Ovary (tissue), 9 donors: Measurements from ENCODE around the gene PARD3. TPM values are rescaled to one million over a fixed set of nuclear protein-coding genes. Genes with fewer than 3 reads are reported as not detected.

Experiments used
- DNase-seq, 5 donors: peaks; one replicate each; pipeline ENCODE4 v3.0.0-alpha.2; 2019 to 2020
- H3K27ac ChIP-seq, 2 donors: fragments of 200-600 bp; one replicate each; pipeline versions ENCODE4 v1.5.1 to v1.8.0; 2019 to 2022
- H3K27me3 ChIP-seq: fragments of 200-600 bp; one replicate; pipeline ENCODE4 v1.8.0; 2022
- H3K36me3 ChIP-seq: fragments of 200-600 bp; sonication (generic); one replicate; pipeline ENCODE4 v1.5.1; 2019
- H3K4me1 ChIP-seq: one replicate; pipeline ENCODE4 v1.8.1; 2013; ENCODE audit warnings: mild to moderate bottlenecking, moderate library complexity; ENCODE audit not compliant: insufficient read depth
- H3K4me3 ChIP-seq: fragments of 200-600 bp; sonication (generic); one replicate; pipeline ENCODE4 v1.5.1; 2017
- H3K9me3 ChIP-seq, 2 donors: fragments of 200-600 bp in 1 of 2; sonication (generic) in 1 of 2; one replicate each; pipeline versions ENCODE4 v1.5.1 to v1.8.1; 2013 to 2019; ENCODE audit warnings: mild to moderate bottlenecking in 1 of 2, moderate library complexity in 1 of 2
- EP300 ChIP-seq: sonication (generic); formaldehyde crosslinking; IDR thresholded peaks from one replicate; pipeline ENCODE4 v1.6.1; 2017; ENCODE audit warnings: antibody characterized with exemption
- POLR2A ChIP-seq: fragments of 450-650 bp; IDR thresholded peaks from one replicate; pipeline ENCODE4 v1.6.1; 2017; ENCODE audit warnings: antibody characterized with exemption, mild to moderate bottlenecking, moderate library complexity
- WGBS, 3 donors: extraction: QIAGEN DNeasy Blood & Tissue Kit in 1 of 3; methylation state at CpG; one replicate each; pipeline versions ENCODE4 v1.1.5 to v1.1.7; 2013 to 2017; 5-methylcytosine and 5-hydroxymethylcytosine counted together
- intact Hi-C, 4 donors: fragments of 100-400 bp; cut with DNase I; formaldehyde crosslinking; loops; one replicate each; pipeline versions ENCODE4 v1.11.0 to v1.15.1; 2022 to 2023
- polyA plus RNA-seq, 2 donors: library from polyadenylated mRNA; stranded (reverse); fragments of 200-250 nt in 1 of 2; fragments of 350-450 nt in 1 of 2; fragmentation: Illumina TruSeq in 1 of 2; extraction: RNeasy Lipid Tissue Mini Kit (QIAGEN cat#74804) in 1 of 2; gene quantifications; one replicate each; pipeline ENCODE4 v1.2.3, GENCODE V29; 2013 to 2014
- total RNA-seq, 7 donors: library from RNA; depleted of rRNA in 2 of 7; stranded (reverse); fragments of >200 nt in 2 of 7; fragmentation: NEBNext Ultra II Directional in 3 of 7; extraction: Animal tissue kit (Norgen Biotek cat#: 25700) in 3 of 7; gene quantifications; one replicate each; pipeline versions ENCODE4 v1.1.0 to v1.2.4, GENCODE V29; 2016 to 2023
- TF ChIP-seq, protein P1 (sequence below), 3 donors: fragments of 450-650 bp in 2 of 3; fragments of 200-600 bp in 1 of 3; IDR thresholded peaks; one replicate each; pipeline versions ENCODE4 v1.5.1 to v1.8.0; 2016 to 2022; ENCODE audit warnings: antibody characterized with exemption in 3 of 3, mild to moderate bottlenecking in 1 of 3
- donor health status: DM: no; HTN: no; CAD: no; lungs with moderate emphysema.
- donor health status: DM: no; HTN: no; CAD: no.
- donor health status: Bipolar disorder and iron deficiency.
- donor health status: DM: yes; HTN: yes; CAD: no.
- donor health status: DM: no; HTN: no; CAD: no.
- donor health status: DM: yes; HTN: yes; CAD: no.

The PARD3 gene
- total and polyA plus RNA-seq, 9 donors: 31.8 to 92.3 (median 67.1) TPM

GRCh38 chr10:34089253-34089652, 725.8 kb downstream of the PARD3 start:
- H3K4me1 ChIP-seq: no peaks in the 10 kb centered on the region
- H3K4me3 ChIP-seq: no peak overlapping the region
- H3K27ac ChIP-seq: no peak overlapping the region
- no peaks in the 10 kb centered on the region for H3K9me3 ChIP-seq
- TF ChIP-seq, protein P1, sequence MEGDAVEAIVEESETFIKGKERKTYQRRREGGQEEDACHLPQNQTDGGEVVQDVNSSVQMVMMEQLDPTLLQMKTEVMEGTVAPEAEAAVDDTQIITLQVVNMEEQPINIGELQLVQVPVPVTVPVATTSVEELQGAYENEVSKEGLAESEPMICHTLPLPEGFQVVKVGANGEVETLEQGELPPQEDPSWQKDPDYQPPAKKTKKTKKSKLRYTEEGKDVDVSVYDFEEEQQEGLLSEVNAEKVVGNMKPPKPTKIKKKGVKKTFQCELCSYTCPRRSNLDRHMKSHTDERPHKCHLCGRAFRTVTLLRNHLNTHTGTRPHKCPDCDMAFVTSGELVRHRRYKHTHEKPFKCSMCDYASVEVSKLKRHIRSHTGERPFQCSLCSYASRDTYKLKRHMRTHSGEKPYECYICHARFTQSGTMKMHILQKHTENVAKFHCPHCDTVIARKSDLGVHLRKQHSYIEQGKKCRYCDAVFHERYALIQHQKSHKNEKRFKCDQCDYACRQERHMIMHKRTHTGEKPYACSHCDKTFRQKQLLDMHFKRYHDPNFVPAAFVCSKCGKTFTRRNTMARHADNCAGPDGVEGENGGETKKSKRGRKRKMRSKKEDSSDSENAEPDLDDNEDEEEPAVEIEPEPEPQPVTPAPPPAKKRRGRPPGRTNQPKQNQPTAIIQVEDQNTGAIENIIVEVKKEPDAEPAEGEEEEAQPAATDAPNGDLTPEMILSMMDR (IDR thresholded peaks at IDR 0.05): no peak
- no peak for TF ChIP-seq POLR2A
- no peak for TF ChIP-seq EP300
- H3K36me3 ChIP-seq: no peaks in the 10 kb centered on the region
- WGBS, 3 donors: 95 to 97% (median 96%) methylated on average over 6 of the region's 6 CpGs
- DNase-seq: no peak
- no peaks in the 10 kb centered on the region for H3K27me3 ChIP-seq
- intact Hi-C loops: loop anchor here in 1 of 4 donors (10.0 kb wide), 1 partner anchor 894 kb away; no protein-coding TSS in a partner anchor

DNA sequence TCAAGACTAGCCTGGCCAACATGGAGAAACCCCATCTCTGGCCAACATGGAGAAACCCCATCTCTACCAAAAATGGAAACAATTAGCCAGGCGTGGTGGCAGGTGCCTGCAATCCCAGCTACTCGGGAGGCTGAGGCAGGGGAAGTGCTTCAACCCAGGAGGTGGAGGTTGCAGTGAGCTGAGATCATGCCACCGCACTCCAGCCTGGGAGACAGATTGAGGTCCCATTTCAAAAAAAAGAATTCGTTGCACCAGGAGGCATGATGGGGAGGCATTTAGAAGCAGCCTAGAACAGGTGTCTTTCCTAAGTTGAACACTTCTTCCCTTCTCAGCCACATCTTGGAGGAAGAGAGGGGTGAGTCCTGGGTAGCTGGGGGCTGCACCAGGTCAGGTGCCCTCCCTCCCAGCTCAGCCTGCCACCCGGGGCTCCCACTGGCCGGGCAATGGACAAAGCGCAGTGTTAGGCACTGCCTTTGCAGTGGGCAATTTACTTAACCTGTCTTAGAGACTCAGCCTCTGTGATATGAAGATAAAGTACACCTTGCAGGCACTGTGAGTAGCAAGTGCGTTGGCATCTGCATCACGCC, 726.8 kb downstream of the PARD3 start:
- Histone ChIP-seq H3K4me3 (no peak overlapping the region), H3K4me1 (no peaks in the 10 kb centered on the region), H3K36me3 (no peaks in the 10 kb centered on the region), H3K27me3 (no peaks in the 10 kb centered on the region), H3K9me3 (no peaks in the 10 kb centered on the region), H3K27ac (no peak overlapping the region)
- WGBS, 3 donors: 96 to 97% (median 96%) methylated on average over 9 of the region's 9 CpGs
- TF ChIP-seq, protein P1 (IDR thresholded peaks at IDR 0.05): no peak
- no peak for TF ChIP-seq POLR2A
- TF ChIP-seq EP300: no peak
- intact Hi-C loops: loop anchor here in 1 of 4 donors (10.0 kb wide), 1 partner anchor 894 kb away; no protein-coding TSS in a partner anchor
- no peak for DNase-seq

GRCh38 chr10:34087095-34087418, 728.0 kb downstream of the PARD3 start:
- Histone ChIP-seq H3K4me3 (no peak overlapping the region), H3K36me3 (no peaks in the 10 kb centered on the region), H3K27me3 (no peaks in the 10 kb centered on the region), H3K4me1 (no peaks in the 10 kb centered on the region), H3K27ac (no peak overlapping the region), H3K9me3 (no peaks in the 10 kb centered on the region)
- intact Hi-C loops: loop anchor here in 1 of 4 donors (10.0 kb wide), 1 partner anchor 892 kb away; no protein-coding TSS in a partner anchor
- DNase-seq: no peak
- TF ChIP-seq EP300 (no peak), POLR2A (no peak)
- TF ChIP-seq, protein P1 (IDR thresholded peaks at IDR 0.05): no peak
- WGBS, 3 donors: 87 to 92% (median 91%) methylated on average over 3 of the region's 3 CpGs

DNA sequence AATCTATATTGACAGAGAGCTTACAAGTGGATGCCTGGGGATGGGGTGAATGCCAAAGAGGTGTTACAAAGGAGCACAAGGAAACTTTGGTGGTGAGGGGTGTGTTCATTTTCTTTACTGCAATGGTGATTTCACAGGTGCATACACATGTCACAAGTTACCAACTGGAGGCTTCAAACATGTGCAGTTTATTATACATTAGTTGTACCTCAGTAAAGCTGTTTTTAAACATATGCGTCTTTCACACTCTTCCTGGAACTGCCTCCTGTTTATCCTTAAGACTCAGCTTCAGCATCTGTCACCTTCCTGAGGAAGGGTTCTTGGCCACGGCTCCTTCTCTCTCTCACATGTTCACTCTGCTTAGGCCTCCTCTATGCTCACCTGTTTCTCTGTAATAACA, 731.5 kb downstream of the PARD3 start:
- DNase-seq: no peak
- Histone ChIP-seq H3K36me3 (no peaks in the 10 kb centered on the region), H3K4me1 (peaks cover 20% of the 10 kb centered on the region), H3K9me3 (no peaks in the 10 kb centered on the region), H3K27ac (no peak overlapping the region), H3K4me3 (no peak overlapping the region), H3K27me3 (no peaks in the 10 kb centered on the region)
- no peak for TF ChIP-seq EP300
- TF ChIP-seq, protein P1 (IDR thresholded peaks at IDR 0.05): no peak
- no peak for TF ChIP-seq POLR2A
- intact Hi-C loops: loop anchor here in 1 of 4 donors (10.0 kb wide), 1 partner anchor 889 kb away; no protein-coding TSS in a partner anchor
- 93 to 98% (median 97%) methylated on average over 2 of the region's 2 CpGs for WGBS, 3 donors
